ENCODE measurements around the gene POLR3E.

POLR3E gene

GRCh38 chr16:22317625-22318024 is 20.4 kb downstream of the POLR3E start:
- no peak for DNase-seq

DNA sequence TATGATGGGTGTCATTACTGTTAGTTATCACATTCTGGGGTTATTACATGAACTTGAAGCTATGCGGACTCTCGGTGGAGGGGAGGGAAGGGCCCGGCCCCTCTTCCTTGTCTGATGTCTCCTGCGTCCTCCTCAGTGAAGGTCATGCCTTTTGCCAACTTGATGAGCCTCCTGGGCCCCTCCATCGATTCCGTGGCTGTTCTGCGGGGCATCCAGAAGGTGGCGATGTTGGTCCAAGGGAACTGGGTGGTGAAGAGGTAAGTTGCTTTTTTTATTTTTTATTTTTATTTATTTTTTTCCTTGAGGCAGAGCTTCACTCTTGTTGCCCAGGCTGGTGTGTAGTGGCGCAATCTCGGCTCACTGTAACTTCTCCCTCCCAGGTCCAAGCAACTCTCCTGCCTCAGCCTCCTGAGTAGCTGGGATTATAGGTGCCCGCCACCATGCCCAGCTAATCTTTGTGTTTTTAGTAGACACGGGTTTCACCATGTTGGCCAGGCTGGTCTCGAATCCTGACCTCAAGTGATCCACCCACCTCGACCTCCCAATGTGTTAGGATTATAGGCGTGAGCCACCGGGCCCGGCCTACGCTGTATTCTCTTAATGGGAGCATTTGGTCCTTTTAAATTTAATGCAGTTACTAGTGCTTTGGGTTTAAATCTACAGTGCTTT is 21.6 kb downstream of the POLR3E start:
- DNase-seq = peak; percentile 0

DNA sequence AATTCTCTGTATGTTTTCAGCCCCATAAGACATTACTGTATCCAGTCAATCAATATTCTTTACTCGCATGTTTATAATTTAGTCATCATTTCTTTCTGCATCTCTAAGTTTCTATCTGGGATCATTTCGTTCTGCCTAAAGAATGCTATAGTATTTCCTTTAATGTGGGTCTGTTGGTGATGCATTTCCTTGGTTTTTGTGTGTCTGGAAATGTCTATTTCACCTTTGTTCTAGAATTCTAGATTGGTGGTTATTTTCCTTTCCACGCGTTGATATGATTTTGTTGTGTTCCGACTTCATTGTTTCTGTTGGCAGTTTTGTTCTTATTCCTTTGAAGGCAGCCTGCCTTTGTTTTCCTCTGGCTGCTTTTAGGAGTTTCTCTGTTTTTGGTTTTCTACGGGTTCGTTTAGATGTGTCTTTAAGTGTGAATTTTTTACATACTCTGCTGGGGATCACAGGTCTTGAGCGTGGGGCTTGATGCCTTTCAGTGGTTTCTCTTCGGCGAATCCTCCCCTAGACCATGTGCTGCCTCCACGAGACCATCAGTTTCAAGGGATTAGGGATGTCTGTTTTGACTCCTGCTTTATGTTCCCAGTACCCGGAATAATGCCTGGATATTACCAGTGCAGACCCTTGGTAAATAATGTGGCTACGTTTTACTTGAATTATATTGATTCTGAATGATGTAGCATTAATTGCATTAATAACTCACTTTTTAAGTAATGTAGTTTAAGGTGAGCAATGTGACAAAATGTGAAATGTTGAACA is 23.5 kb downstream of the POLR3E start:
- DNase-seq = no peak

- peak; percentile 22 for DNase-seq
These were observed 24.3 kb downstream of the POLR3E start for GRCh38 chr16:22321340-22322001.

- no peak for DNase-seq
These were observed 24.8 kb downstream of the POLR3E start for GRCh38 chr16:22322021-22322471.

GRCh38 chr16:22322741-22323140 is 25.5 kb downstream of the POLR3E start:
- DNase-seq = no peak

GRCh38 chr16:22323173-22323958 is 26.2 kb downstream of the POLR3E start:
- DNase-seq = no peak

DNA sequence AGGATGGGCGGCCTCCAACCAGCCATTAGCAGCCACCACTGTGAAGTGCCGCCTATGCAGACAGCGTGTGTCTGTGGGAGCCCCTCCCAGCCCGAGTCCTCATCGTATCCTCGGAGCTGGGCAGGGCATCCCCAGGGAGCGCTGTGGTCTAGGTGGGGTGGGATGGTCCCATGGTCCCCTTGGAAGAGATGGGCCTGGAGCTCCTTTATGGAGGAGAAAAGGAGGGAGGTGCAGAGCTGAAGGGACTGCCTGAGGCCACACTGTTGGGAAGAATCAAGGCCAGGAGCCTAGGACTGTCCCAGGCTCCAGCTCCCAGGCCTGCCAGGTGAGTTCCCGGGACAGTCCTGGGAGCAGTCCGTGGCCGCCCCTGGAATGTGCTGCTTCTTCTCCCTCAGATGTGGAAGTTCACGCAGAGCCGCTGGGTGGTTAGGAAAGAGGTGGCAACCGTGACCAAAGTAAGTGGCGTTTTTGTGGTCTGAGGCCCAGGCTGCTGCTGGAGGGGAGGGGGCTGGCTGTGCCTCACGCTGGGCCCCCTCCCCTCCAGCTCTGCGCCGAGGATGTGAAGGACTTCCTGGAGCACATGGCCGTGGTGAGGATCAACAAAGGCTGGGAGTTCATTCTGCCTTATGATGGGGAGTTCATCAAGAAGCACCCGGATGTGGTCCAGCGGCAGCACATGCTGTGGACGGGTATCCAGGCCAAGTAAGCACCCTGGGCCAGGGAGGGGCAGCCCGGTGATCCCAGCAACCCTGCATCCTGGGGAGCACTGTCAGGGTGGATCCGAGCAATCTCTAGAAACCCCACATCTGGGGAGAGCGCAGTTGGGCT is 27.0 kb downstream of the POLR3E start:
- DNase-seq = no peak

DNA sequence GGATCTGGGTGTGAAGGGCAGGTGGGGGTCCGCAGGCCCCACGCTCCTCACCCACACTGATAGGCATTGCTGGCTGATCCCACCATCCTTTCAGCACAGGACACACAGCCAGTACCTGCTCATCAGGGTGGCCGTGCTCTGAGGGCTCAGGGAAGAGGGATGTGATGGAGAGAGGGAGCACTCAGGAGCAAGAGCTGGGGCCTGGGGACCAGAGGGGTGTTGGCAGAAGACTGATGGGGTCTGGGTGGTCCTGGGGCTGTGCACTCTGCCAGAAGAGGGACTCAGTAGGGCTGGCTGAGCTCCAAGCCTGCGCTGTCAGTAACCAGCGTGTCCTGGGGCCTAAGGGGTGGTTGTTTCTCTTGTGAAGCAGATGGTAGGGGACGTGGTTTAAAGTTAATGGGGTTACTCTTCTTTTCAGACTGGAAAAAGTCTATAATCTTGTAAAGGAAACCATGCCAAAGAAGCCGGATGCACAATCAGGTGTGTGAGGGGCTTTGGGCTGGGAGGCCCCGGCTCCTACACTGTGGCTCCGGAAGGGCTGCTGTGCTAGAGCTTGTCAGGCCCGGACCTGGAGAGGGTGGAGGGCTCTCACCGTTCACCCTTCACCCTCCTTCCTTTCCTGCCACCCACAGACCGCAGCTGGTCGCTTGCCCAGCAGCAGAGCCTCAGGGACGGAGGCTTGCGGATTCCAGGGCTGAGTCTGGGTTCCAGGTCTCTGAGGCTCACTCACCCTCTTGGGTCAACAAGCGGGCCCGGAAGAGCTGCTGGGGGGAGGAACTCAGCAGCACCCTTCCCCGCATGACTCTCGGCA is 27.8 kb downstream of the POLR3E start:
- no peak for DNase-seq

DNA sequence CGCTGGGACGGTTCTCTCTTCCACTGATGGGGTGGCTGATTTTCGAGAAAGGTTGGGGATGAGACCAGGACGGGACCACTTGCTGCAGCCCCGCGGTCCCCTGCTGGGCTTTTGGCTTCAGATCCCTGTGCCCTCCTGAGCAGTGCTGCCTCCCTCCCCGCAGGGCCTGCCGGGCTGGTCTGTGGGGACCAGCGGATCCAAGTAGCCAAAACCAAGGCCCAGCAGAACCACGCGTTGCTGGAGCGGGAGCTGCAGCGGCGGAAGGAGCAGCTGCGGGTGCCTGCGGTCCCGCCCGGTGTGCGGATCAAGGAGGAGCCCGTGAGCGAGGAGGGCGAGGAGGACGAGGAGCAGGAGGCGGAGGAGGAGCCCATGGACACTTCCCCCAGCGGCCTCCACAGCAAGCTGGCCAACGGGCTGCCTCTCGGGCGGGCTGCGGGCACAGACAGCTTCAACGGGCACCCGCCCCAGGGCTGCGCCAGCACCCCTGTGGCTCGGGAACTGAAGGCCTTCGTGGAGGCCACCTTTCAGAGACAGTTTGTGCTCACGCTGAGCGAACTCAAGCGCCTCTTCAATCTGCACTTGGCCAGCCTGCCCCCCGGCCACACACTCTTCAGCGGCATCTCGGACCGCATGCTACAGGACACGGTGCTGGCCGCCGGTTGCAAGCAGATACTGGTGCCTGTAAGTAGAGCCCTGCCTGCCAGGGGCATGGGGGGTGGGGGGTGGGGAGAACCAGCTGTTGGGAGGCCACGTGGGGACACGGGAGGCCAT is 28.6 kb downstream of the POLR3E start:
- no peak for DNase-seq

GRCh38 chr16:22326369-22326652 is 29.1 kb downstream of the POLR3E start:
- no peak for DNase-seq

DNA sequence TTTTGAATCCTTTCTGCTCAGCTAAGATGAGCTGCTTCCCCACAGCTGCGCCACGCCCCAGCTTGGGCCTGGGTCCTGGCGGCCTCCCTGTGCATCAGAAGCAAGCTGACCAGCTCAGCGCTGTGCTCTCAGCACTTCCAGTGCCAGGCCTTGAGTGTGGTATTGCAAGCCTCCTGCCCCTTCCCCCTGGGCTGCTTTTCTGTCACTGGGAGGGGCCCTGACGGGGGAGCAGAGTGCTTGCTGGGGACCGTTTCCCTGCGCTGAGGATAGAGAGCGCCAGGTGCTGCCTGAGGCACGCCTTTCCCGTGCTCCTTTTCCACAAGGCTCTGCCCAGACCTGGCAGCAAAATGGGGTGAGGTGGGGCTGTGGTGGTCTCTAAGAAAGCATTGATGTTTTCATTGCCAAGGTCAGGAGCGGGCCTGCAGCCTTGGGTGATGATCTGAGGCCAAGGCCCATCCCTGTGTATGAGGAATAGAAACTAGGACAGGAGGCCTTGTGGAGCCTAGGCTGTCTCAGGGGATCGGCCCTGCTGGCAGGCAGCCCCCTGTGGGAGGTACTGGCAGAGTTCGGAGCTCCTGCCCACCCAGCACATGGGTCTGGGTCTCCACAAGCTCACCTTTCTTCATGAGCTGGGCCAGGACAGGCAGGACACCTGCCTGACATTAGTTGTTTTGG is 29.7 kb downstream of the POLR3E start:
- DNase-seq = no peak

DNA sequence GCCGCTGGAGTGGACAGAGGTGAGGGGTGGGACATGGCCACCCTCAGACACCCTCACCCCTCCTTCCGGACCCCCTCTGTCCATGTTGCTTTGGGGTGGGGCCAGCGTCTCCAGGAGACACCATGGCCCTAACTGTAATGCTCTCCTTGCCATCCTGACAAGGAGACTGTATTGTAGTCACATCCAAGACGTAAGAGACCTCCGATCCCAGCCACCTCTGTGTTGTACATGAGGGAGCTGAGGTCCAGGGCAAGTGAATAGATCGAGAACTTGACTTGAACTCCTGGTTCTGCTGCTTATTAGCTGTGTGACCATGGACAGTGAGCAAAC is 30.2 kb downstream of the POLR3E start:
- no peak for DNase-seq

DNA sequence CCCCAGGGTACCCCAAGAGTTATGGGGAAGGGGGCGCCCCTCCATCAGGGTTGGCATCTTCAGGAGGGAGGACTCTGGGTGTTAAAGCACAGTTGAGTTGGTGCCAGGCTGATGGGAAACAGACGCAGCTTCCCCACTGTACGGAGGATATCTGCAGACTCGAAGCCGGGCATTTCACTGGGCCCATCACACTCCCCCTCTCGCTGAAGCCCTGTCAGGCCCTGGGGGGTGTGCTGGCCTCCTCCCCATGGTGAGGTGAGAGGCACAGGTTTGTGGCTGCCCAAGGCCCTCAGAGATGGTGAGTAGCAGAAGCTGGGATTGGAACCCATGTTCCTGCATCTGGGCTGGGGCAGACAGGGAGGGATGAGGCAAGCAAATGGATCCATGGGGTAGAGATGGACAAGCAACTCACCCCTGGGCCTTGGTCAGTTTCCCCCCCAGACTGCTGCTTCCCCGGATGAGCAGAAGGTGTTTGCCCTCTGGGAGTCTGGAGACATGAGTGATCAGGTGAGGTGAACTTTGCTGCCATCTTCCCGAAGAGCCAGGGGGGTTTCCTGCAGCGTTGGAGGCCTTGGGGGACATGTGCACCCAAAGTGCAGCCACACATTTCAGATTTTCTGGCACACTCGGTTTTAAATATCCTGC is 31.0 kb downstream of the POLR3E start:
- no peak for DNase-seq

DNA sequence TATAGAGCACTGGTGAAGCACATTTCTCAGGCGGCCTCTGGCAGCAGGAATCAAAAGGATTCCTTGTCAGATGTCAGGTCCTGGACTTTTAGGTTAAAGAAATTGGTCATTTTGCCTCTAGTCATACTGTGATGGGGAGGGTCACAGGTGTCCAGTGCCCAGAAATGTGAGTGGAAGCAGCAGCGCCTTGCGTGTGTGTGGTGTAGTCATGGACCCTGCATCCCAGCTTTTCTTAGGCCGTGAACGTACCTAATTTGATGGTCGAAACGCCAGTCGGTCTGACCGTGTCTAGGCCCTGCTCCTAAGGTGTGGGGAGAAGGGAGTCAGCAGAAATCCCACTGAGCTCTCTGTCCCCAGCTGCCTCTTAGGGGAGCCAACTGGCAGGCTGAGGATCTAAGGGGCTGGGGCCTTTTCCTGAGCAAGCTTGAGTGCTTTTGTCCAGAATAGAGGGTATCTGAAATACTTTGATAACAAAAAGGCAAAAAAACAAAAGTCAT is 32.0 kb downstream of the POLR3E start:
- DNase-seq = no peak

- DNase-seq = no peak
These were observed 33.1 kb downstream of the POLR3E start for GRCh38 chr16:22330326-22330725.

- DNase-seq = no peak
These were observed 36.3 kb downstream of the POLR3E start for GRCh38 chr16:22333457-22333994.

- no peak for DNase-seq
These were observed 38.5 kb downstream of the POLR3E start for GRCh38 chr16:22335668-22336246.

GRCh38 chr16:22336581-22336980 is 39.4 kb downstream of the POLR3E start:
- no peak for DNase-seq

Data from GDM1 (cell line).